SK-MEL-5 (cell line): ENCODE measurements around the gene C4orf50. TPM values are rescaled to one million over a fixed set of nuclear protein-coding genes. Genes with fewer than 3 reads are reported as not detected.
A peak's percentile ranks its signal among the peaks of the same experiment; 100 is the strongest.
"Not testable (repeated sequence)": the region's sequence is repeated elsewhere in the genome, so short reads cannot be mapped to it uniquely, and the experiment has no call there.

ENCODE experiments used
- DNase-seq: peaks from one replicate; pipeline ENCODE4 v3.0.0-alpha.2; 2016; ENCODE audit warnings: low read depth, low spot score
- in situ Hi-C: cut with HindIII; loops from 2 replicates; pipeline ENCODE4 v1.10.0; 2016; ENCODE audit warnings: low sequenced_read_pairs, high pct_unique_total_duplicates, low pct_unique_long_range_greater_than_20kb
- total RNA-seq: library from RNA; depleted of rRNA; stranded (reverse); fragments of >200 nt; shearing (Covaris generic); gene quantifications from 2 replicates; pipeline ENCODE4 v1.2.3, GENCODE V29; 2014

C4orf50 gene
- total RNA-seq, 1 experiment from 2014 or later: 0.03 TPM

DNA sequence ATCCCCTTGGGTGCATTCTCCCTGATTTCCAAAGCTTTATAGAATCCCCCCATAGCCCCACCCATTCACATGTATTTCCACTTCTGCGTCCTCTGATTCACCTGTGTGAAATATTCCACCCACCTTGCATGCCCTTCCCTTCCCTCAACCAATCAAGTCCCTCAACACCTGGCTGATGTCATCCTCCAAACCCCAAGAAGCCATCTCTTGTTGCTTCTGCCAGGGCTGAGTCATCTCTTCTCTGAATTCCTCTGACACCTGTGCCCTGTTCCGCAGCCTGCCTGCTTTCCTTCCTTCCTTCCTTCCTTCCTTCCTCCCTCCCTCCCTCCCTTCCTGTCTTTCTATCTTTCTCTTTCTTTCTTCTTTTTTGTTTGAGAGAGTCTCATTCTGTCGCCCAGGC lies 135.3 kb downstream of the C4orf50 start:
- in situ Hi-C loops: no loop called here
- DNase-seq: no peak

DNA sequence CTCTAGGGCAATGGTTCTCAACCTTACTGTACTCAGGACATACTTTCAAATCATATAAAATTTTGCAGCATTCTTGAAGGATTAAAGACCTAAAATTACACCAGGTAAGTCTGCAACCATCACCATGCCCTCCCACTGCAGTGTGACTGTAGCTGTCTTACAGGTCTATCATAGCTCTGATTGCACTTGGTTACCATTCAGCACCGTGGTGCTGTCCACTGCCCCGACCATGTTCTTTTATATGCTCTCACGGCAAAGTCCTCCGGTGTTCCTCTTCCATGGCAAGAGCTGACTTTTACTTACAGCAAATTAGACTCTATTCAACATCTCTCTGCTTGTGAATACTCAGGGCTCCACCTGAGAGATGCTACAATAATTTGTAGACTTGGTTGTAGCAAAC lies 136.9 kb downstream of the C4orf50 start:
- no peak for DNase-seq
- in situ Hi-C loops: no loop called here

DNA sequence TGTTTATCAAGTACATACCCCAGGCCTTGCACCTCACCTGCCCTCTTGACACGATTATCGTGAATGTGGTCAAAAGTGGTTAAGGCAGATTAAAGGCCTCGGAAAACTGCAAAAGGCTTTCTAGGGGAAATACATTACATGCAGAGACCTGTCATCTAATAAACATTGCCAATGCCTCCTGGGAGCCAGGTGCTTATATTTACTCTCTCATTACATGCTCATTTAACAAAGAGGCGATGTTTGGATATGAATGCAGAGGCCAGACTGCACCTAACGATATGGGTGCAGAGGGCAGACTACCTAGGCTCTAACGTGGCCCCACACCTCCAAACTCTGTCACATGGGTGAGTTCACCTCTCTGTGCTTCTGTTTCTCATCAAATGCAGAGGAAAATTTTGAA lies 139.9 kb downstream of the C4orf50 start:
- in situ Hi-C loops: no loop called here
- DNase-seq: no peak

DNA sequence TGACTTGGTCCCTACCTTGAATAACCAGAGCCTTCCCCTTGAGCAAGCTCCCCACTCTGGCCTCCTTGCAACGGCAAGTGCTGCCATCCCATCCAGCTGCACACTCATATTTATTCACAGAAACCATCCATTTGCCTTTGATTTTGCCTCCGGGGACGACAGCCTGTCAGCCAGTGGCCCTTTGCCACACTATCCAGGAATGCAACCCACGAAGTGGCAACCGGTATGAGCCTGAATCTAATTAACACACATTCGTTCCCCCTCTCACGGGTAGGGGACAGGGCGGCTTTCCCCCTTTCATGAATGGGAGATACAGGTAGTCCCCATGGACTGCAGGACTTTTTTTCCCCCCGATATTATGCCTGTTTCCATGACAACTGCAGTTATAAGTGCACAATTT lies 140.8 kb downstream of the C4orf50 start:
- no peak for DNase-seq
- in situ Hi-C loops: no loop called here

DNA sequence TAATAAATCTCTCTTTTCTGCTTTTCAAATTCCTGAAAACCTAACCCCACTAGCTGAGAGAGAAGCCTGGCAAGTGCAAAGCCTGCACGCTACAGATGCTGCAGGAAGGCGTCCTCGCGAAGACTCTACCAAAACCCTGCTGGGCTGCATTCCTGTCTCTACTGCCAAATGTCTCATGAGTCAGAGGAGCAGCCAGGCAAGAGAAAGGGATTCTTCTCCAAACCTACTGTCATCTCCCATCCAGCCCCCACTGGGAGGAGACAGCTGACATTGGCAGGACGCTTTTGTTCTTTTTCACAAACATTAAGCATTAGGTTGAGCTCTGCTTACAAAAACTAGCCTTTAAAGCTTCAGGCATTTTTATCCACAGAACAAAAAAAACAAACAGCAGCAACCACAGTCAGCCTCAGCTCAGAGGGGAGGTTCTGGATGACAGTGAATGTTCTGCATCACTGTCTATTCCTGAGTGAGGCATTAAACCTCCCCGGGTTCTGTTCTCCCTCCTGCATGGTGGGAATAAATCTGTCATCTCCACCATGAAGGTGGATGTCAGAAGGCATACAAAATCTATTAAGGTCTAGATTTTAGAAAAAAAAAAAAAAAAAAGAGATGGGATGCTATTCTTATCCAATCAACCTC lies 143.3 kb downstream of the C4orf50 start:
- in situ Hi-C loops: no loop called here
- DNase-seq: no peak

DNA sequence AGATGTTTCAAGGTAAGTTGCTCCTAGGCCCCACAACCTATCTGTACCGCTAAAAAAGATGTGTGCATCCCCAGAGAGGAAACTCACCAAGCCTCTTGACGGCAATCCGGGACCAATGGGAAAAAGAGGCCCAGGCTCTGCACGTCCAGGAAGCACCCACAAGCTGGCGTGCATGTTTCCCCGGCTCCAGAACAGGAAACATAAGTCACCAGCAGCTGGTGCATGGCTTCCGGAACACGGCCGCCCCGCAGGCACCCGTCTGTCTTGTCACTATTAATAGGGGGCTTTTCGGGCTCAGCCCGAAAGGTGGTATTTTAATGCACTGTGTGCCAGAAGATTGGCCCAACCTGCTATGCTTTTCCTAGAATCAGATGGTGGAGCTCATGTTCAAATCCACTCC lies 147.5 kb downstream of the C4orf50 start:
- in situ Hi-C loops: no loop called here
- no peak for DNase-seq

DNA sequence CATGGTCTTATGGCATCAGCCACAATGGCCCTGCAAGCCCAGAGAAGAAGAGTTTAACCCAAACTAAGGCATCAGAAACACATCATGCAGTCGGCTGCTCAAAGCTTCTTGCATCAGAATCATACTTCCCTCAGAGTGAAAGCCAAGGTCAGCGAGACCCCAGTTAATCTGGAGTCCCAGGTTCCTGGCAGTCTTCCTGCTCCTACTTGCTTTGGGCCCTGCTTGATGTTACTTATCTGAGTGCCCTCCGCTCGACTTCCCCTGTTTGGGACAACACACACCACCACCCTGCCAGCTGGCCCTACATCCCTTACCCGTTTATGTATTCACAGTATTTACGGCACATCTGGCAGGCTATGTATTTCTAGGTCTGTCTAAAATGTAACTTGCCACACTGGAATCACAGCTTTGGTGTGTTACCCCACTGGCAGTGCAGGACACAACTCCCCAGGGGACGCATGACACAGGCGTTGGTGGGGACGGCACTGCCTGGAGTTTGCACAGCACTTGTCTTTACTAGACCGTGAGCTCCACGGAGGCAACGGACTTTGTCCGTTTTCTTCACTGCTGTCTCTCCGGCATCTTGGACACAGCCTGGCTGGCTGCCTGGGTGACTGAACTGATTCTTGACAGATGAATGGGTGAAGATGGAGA lies 148.1 kb downstream of the C4orf50 start:
- in situ Hi-C loops: no loop called here

DNA sequence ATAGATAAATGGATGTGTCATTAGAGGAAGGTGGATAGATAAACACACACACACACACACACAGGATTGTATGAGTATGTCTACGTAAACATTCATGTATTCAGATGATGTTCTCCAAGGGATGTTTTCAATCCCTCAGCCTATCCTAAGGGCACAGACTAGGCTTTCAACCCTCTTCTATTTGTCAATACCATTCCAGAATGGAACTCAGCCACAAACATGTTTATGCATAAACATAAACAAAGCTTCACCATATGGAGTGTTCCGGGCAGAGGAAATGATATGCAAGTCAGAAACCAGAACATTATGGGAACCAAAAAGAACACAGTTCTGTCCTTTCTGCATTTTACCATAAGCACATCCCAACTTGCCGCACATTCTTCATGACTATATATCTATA lies 150.4 kb downstream of the C4orf50 start:
- DNase-seq: no peak
- in situ Hi-C loops: no loop called here

More for the DNA sequence above, 148.1 kb downstream of the C4orf50 start:
- no peak for DNase-seq

DNA sequence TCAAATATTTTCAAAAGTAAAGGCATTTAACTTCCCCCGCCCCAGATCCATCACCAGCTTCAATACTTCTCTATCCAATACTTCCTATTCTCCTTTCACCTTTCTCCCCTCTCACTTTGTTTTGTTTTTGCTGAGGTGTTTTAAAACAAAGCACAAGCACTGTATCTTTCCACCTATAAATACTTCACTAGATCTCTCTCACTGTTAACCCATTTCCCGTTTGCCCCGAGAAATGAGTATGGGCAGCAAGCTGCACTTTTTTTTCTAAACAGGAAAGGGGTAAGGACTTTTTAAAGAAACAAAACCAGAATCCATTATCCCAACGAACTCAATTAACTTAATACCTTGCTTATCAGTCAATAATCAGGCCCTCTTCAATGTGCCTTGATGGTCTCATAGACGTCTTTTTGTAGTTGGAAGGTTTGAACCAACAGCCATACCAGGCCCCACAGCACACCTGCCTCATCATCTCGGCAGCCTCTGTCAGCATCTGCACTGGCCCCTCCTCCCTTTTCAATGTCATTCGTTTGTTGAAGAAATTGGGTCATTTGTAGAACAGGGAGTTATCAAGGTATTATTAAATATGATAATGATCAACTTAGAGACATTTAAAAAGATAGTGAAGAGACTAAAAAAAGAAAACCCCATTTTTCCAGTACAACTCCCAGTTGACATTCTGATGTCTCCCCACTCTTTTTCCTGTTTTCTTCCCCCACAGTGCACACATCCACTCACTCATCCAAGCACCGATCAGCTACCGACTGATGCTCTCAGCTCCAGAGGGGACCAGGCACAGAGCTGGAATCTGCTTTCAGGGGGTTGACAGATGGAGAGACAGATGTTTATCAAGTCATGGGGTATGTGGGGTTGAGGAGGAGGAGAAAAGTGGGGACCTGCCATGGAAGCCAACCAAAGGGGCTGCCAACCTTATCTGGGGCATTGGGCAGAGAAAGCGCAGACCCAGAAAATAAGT lies 151.1 kb downstream of the C4orf50 start:
- DNase-seq: no peak
- in situ Hi-C loops: no loop called here

DNA sequence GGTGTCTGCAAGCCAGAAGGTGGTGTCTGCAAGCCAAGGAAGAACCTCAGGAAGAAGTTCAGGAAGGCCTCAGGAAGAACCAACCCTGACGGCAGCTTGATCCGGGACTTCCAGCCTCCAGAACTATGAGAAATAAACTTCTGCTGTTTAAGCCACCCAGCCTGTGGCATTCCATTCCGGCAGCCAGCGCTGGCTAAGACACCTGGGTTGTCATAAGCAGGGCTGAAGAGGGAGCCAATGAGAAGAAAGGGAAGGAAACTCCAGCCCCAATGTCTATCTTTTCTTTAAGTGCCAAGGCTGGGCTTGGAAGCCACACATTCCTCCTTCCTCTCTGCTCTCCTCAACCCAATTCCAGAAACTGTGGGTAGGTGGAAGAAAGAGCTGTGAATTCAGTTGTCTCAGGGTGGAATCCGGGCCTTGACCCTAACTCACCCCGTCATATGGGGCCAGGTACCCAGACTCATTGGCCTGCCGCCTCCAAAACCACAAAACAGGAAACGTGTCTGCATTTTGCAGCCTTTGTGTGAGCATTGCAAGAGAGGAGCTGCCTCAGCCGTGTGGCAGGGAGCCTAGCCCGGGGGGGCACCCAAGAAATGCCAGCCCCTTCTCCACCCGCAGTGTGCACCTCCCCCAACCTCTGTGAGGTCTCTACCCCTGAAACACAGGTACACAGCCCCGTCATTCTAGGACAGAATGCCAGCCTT lies 152.2 kb downstream of the C4orf50 start:
- in situ Hi-C loops: no loop called here
- no peak for DNase-seq

DNA sequence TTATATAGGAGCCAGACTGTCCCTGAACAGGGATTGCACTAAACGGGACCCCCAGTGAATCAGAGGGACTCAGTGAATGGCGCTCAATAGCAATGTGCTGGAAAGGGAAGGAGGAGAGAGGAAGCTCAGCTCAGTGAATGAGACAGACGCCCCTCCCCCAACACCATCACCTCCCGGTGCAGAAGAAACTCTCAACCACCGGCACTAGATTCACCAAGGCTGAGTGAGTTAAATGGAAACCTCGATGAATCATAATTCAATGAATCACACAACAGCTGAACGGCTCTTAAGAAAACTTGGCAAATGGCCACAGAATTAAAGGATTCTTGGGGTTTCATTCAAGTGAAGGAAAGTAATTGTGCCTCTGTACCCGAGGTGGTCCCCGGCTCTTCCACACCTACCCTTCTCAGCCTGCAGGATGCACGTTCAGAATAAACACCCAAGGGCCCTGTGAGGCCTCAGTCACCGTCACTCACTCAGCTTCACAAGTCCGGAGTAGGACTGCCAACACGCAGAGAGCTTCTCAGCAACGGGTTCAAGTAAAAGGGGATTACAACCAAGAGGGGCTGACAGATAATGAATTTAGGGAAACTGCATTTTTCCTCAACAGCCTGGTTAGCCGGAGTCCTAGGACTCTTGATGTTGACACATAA lies 154.6 kb downstream of the C4orf50 start:
- in situ Hi-C loops: no loop called here
- DNase-seq: peak; percentile 13

DNA sequence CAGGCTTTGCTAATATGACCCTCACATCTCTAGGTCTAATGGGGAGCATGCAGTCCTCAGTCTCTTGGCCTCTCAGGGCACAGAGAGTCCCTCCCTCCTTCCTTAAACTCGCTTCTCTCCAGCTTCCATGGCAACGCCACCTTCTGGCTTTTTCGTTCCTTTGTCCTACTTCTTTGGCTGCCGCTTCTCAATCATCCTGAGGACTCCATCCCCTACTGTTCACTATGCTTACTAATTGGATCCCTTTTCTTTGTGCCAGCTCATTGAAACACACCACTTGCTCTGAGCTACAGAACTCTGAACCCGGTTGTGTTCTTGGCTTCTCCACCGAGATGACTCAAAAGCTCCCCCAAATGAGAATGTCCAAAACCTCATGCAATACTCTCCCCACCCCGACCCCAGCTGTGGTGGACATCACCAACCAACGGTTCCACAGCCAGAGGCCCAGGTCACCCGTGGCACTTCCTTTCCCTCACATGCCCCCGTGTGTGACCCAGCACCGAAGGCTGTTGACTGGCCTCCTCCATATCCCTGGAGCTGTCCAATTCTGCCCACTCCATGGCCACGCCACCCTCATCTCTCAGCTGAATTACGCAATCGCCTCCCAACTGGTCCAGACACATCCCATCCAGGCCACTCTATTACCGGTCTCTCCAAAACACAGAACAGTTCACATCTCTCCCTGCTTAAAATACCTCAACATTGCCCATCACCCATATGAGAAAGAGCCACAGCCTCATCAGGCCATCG lies 160.0 kb downstream of the C4orf50 start:
- in situ Hi-C loops: no loop called here

DNA sequence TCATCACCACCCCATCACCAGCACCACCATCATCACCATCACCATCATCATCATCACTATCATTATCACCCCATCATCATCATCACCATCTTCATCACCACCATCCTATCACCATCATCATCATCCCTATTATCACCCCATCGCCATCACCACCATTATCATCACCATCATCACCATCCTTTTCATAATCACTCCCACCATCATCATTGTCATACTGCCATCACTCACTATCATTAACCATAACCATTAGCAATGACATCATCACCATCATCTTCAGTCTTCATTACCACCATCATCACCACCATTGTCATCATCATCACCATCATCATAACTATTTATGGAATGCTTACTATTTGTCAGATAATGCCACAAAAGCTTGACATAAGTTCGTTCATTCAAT lies 161.0 kb downstream of the C4orf50 start:
- DNase-seq: no peak
- in situ Hi-C loops: no loop called here

More for the DNA sequence above, 160.0 kb downstream of the C4orf50 start:
- no peak for DNase-seq

DNA sequence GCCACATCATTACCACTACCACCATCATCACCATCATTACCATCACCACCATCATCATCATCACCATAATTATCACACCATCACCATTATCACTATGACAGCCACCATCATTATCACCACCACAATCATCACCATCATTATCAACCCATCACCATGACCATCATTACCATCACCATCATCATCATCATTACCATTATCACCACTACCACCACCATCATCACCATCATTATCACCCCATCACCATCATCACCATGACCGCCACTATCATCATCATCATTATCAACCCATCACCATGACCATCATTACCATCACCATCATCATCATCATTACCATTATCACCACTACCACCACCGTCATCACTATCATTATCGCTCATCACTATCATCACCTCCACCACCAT lies 161.9 kb downstream of the C4orf50 start:
- DNase-seq, in situ Hi-C loops: not testable (repeated sequence)

DNA sequence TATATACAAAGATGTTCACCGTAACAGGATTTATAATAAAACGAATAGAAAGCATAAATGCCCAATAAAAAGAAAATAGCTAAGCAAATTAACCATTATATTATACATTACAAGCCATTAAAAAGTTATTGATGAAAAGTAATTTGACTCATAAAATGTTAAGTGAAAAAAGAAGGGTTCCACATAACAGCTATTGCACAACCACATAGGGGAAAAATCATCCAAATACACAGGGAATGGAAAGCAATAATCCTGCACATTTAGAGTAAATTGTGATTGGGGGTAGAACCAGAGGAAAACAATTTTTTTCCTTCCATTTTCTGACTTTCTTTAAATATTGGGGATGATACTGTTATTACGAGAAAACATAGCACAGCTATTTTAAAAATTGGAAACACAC lies 163.3 kb downstream of the C4orf50 start:
- no peak for DNase-seq
- in situ Hi-C loops: no loop called here

DNA sequence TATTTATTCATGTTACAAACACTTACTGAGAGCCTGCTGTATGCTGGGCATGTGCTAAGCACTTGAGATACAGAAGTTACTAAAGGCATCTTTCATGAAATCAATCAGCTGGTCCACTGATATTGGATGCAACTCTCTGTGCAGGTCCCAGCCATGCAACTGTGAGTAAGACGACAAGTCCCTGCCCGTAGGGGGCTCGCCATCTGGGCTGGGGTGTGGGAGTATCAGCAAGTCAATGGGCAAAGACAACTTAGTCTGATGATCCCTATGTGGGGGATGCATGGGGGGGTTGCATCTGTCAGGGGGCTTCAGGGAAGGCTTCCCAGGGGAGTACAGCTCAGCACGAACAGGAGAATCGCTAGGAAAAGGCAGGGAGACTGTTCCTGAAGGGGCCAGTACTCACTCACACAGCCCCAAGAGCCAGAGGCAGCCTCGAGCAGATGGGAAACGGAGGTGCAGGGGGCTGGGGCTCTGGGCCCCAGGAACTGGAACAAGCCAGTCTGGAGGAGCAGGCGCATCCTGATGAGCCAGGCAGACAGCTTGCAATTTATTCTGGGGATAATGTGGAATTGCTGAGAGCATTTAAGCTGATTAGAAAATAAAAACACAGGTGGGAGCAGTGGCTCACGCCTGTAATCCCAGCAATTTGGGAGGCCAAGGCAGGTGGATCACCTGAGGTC lies 165.6 kb downstream of the C4orf50 start:
- no peak for DNase-seq
- in situ Hi-C loops: no loop called here
